Vagina (tissue), 2 donors: ENCODE measurements around the gene SPATS2. TPM values are rescaled to one million over a fixed set of nuclear protein-coding genes. Genes with fewer than 3 reads are reported as not detected.

Experiments
- DNase-seq, 2 donors: peaks; one replicate each; pipeline ENCODE4 v3.0.0-alpha.2; 2017; ENCODE audit errors: extremely low spot score in 2 of 2
- H3K27ac ChIP-seq: fragments of 200-600 bp; sonication (generic); one replicate; pipeline ENCODE4 v1.5.1; 2019
- H3K27me3 ChIP-seq: fragments of 200-600 bp; sonication (generic); one replicate; pipeline ENCODE4 v1.5.1; 2019
- H3K36me3 ChIP-seq, 2 donors: fragments of 200-600 bp; sonication (generic); one replicate each; pipeline ENCODE4 v1.5.1; 2017 to 2019
- H3K4me1 ChIP-seq: fragments of 200-600 bp; sonication (generic); one replicate; pipeline ENCODE4 v1.5.1; 2019
- H3K4me3 ChIP-seq, 2 donors: fragments of 200-600 bp; sonication (generic); 1 replicate in 1 of 2; 2 replicates in 1 of 2; pipeline ENCODE4 v1.5.1; 2016 to 2019
- H3K9me3 ChIP-seq: fragments of 200-600 bp; sonication (generic); one replicate; pipeline ENCODE4 v1.5.1; 2019
- CTCF ChIP-seq, 3 experiments: fragments of 450-650 bp in 2 of 3; fragments of 200-600 bp in 1 of 3; sonication (generic) in 1 of 3; IDR thresholded peaks; one replicate each; pipeline ENCODE4 v1.5.1; 2017 to 2019; ENCODE audit warnings: antibody characterized with exemption in 3 of 3, mild to moderate bottlenecking in 2 of 3, moderate library complexity in 2 of 3
- POLR2A ChIP-seq, 2 donors: fragments of 450-650 bp; IDR thresholded peaks; one replicate each; pipeline ENCODE4 v1.6.1; 2017; ENCODE audit warnings: antibody characterized with exemption in 2 of 2, mild to moderate bottlenecking in 2 of 2, moderate library complexity in 2 of 2
- POLR2AphosphoS5 ChIP-seq, 2 donors: sonication (generic); formaldehyde crosslinking; IDR thresholded peaks; one replicate each; pipeline ENCODE4 v1.9.0; 2017; ENCODE audit warnings: antibody characterized with exemption in 2 of 2, mild to moderate bottlenecking in 2 of 2, low read depth in 1 of 2; ENCODE audit not compliant: insufficient read depth in 1 of 2
- intact Hi-C: fragments of 100-400 bp; cut with DNase I; formaldehyde crosslinking; loops from one replicate; pipeline ENCODE4 v1.15.1; 2023
- total RNA-seq: library from RNA; depleted of rRNA; stranded (reverse); fragments of >200 nt; gene quantifications from one replicate; pipeline ENCODE4 v1.2.3, GENCODE V29; 2016

Gene SPATS2
- total RNA-seq, 1 donor from 2014 or later = 28.0 TPM

GRCh38 chr12:49552899-49553298, 185.6 kb downstream of the SPATS2 start:
- Histone ChIP-seq H3K36me3 (peaks cover 0 to 10% of the 10 kb centered on the region in 2 donors), H3K27ac (no peak overlapping the region), H3K27me3 (no peaks in the 10 kb centered on the region), H3K9me3 (no peaks in the 10 kb centered on the region), H3K4me1 (peaks cover 17% of the 10 kb centered on the region), H3K4me3 (no peak overlapping the region)
- TF ChIP-seq CTCF (IDR thresholded peaks at IDR 0.05) (no peak), POLR2AphosphoS5 (IDR thresholded peaks at IDR 0.05; ENCODE audit: insufficient read depth in 1 of 2, low read depth in 1 of 2) (no peak), POLR2A (IDR thresholded peaks at IDR 0.05) (no peak)
- intact Hi-C loops = loop anchor here (5.0 kb wide), 1 partner anchor 69 kb away; the partner anchor contains the start of gene PRPF40B
- no peak for DNase-seq

- no peak for DNase-seq
- no peaks in the 10 kb centered on the region for H3K9me3 ChIP-seq
- TF ChIP-seq POLR2A (IDR thresholded peaks at IDR 0.05) (no peak), CTCF (IDR thresholded peaks at IDR 0.05) (no peak), POLR2AphosphoS5 (IDR thresholded peaks at IDR 0.05; ENCODE audit: insufficient read depth in 1 of 2, low read depth in 1 of 2) (no peak)
- no peak overlapping the region for H3K4me3 ChIP-seq
- H3K4me1 ChIP-seq = peaks cover 11% of the 10 kb centered on the region
- H3K27ac ChIP-seq = no peak overlapping the region
- intact Hi-C loops = loop anchor here (5.0 kb wide), 1 partner anchor 69 kb away; the partner anchor contains the start of gene PRPF40B
- peaks cover 0 to 17% of the 10 kb centered on the region in 2 donors for H3K36me3 ChIP-seq
- no peaks in the 10 kb centered on the region for H3K27me3 ChIP-seq
Observed at GRCh38 chr12:49553512-49554088, 186.3 kb downstream of the SPATS2 start.

GRCh38 chr12:49554266-49554665, 187.0 kb downstream of the SPATS2 start:
- TF ChIP-seq CTCF (IDR thresholded peaks at IDR 0.05) (no peak), POLR2AphosphoS5 (IDR thresholded peaks at IDR 0.05; ENCODE audit: insufficient read depth in 1 of 2, low read depth in 1 of 2) (no peak)
- Histone ChIP-seq H3K4me3 (no peak overlapping the region), H3K36me3 (peaks cover 0 to 23% of the 10 kb centered on the region in 2 donors), H3K4me1 (peaks cover 4% of the 10 kb centered on the region), H3K27ac (no peak overlapping the region), H3K9me3 (no peaks in the 10 kb centered on the region), H3K27me3 (no peaks in the 10 kb centered on the region)
- intact Hi-C loops = loop anchor here (5.0 kb wide), 1 partner anchor 68 kb away; the partner anchor contains the start of gene PRPF40B
- DNase-seq = no peak

- no peaks in the 10 kb centered on the region for H3K9me3 ChIP-seq
- TF ChIP-seq CTCF (IDR thresholded peaks at IDR 0.05) (no peak), POLR2A (IDR thresholded peaks at IDR 0.05) (no peak), POLR2AphosphoS5 (IDR thresholded peaks at IDR 0.05; ENCODE audit: insufficient read depth in 1 of 2, low read depth in 1 of 2) (no peak)
- H3K27ac ChIP-seq = no peak overlapping the region
- intact Hi-C loops = no loop called here
- H3K36me3 ChIP-seq = peaks cover 0 to 38% of the 10 kb centered on the region in 2 donors
- H3K4me1 ChIP-seq = no peaks in the 10 kb centered on the region
- H3K27me3 ChIP-seq = no peaks in the 10 kb centered on the region
- H3K4me3 ChIP-seq = no peak overlapping the region
- no peak for DNase-seq
Observed at GRCh38 chr12:49555631-49556390, 188.5 kb downstream of the SPATS2 start.
